ENCODE measurements around the gene SLC7A5. TPM values are rescaled to one million over a fixed set of nuclear protein-coding genes. Genes with fewer than 3 reads are reported as not detected.

Gene SLC7A5
- total and polyA plus RNA-seq, 2 of the 13 experiments (the other 11 are each of a cell fraction or from before 2014, with no cell fraction given) = 79.6 to 155 TPM

- TF ChIP-seq, protein P1, sequence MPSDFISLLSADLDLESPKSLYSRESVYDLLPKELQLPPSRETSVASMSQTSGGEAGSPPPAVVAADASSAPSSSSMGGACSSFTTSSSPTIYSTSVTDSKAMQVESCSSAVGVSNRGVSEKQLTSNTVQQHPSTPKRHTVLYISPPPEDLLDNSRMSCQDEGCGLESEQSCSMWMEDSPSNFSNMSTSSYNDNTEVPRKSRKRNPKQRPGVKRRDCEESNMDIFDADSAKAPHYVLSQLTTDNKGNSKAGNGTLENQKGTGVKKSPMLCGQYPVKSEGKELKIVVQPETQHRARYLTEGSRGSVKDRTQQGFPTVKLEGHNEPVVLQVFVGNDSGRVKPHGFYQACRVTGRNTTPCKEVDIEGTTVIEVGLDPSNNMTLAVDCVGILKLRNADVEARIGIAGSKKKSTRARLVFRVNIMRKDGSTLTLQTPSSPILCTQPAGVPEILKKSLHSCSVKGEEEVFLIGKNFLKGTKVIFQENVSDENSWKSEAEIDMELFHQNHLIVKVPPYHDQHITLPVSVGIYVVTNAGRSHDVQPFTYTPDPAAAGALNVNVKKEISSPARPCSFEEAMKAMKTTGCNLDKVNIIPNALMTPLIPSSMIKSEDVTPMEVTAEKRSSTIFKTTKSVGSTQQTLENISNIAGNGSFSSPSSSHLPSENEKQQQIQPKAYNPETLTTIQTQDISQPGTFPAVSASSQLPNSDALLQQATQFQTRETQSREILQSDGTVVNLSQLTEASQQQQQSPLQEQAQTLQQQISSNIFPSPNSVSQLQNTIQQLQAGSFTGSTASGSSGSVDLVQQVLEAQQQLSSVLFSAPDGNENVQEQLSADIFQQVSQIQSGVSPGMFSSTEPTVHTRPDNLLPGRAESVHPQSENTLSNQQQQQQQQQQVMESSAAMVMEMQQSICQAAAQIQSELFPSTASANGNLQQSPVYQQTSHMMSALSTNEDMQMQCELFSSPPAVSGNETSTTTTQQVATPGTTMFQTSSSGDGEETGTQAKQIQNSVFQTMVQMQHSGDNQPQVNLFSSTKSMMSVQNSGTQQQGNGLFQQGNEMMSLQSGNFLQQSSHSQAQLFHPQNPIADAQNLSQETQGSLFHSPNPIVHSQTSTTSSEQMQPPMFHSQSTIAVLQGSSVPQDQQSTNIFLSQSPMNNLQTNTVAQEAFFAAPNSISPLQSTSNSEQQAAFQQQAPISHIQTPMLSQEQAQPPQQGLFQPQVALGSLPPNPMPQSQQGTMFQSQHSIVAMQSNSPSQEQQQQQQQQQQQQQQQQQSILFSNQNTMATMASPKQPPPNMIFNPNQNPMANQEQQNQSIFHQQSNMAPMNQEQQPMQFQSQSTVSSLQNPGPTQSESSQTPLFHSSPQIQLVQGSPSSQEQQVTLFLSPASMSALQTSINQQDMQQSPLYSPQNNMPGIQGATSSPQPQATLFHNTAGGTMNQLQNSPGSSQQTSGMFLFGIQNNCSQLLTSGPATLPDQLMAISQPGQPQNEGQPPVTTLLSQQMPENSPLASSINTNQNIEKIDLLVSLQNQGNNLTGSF (CRISPR knock-in tag; IDR thresholded peaks at IDR 0.05) = 0 out of 2 replicates have a peak, but pooled peaks have one; percentile 43
- peak; percentile 80; the same call in 1 of the 2 replicates for TF ChIP-seq ZNF331 (CRISPR knock-in tag; IDR thresholded peaks at IDR 0.05)
- TF ChIP-seq, protein P2, sequence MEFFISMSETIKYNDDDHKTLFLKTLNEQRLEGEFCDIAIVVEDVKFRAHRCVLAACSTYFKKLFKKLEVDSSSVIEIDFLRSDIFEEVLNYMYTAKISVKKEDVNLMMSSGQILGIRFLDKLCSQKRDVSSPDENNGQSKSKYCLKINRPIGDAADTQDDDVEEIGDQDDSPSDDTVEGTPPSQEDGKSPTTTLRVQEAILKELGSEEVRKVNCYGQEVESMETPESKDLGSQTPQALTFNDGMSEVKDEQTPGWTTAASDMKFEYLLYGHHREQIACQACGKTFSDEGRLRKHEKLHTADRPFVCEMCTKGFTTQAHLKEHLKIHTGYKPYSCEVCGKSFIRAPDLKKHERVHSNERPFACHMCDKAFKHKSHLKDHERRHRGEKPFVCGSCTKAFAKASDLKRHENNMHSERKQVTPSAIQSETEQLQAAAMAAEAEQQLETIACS (CRISPR knock-in tag; IDR thresholded peaks at IDR 0.05) = no peak
- no peak; the same call in 1 of the 2 replicates for TF ChIP-seq MXD4 (CRISPR knock-in tag; IDR thresholded peaks at IDR 0.05)
- TF ChIP-seq ZNF317 (CRISPR knock-in tag; IDR thresholded peaks at IDR 0.05) = peak; percentile 88; the same call in 1 of the 2 replicates
- no peak for TF ChIP-seq TCF12 (IDR thresholded peaks at IDR 0.05)
- peak; percentile 83 for TF ChIP-seq TCF12 (CRISPR knock-in tag; IDR thresholded peaks at IDR 0.05)
- TF ChIP-seq RCOR2 (CRISPR knock-in tag; IDR thresholded peaks at IDR 0.05) = peak; percentile 68; the same call in 1 of the 2 replicates
- no peak for TF ChIP-seq JUND (CRISPR knock-in tag; IDR thresholded peaks at IDR 0.05)
- TF ChIP-seq RBFOX2 (IDR thresholded peaks at IDR 0.05; ENCODE audit: low read depth, low read length) = peak; percentile 88
- no peak for TF ChIP-seq ZNF780A (CRISPR knock-in tag; IDR thresholded peaks at IDR 0.05)
- TF ChIP-seq ZNF124 (CRISPR knock-in tag; IDR thresholded peaks at IDR 0.05) = peak; percentile 28; the same call in 1 of the 2 replicates
- TF ChIP-seq RFX1 (IDR thresholded peaks at IDR 0.05) = no peak
- TF ChIP-seq MED13 (CRISPR knock-in tag; IDR thresholded peaks at IDR 0.05) = peak; percentile 67; the same call in 1 of the 2 replicates
- TF ChIP-seq, protein P3, sequence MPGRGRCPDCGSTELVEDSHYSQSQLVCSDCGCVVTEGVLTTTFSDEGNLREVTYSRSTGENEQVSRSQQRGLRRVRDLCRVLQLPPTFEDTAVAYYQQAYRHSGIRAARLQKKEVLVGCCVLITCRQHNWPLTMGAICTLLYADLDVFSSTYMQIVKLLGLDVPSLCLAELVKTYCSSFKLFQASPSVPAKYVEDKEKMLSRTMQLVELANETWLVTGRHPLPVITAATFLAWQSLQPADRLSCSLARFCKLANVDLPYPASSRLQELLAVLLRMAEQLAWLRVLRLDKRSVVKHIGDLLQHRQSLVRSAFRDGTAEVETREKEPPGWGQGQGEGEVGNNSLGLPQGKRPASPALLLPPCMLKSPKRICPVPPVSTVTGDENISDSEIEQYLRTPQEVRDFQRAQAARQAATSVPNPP (CRISPR knock-in tag; IDR thresholded peaks at IDR 0.05) = no peak
- TF ChIP-seq MAFG (CRISPR knock-in tag; IDR thresholded peaks at IDR 0.05) = no peak
- no peak for TF ChIP-seq GPBP1L1 (CRISPR knock-in tag; IDR thresholded peaks at IDR 0.05)
- TF ChIP-seq CREBL2 (CRISPR knock-in tag; IDR thresholded peaks at IDR 0.05; ENCODE audit: borderline replicate concordance) = no peak; the same call in 1 of the 2 replicates
- TF ChIP-seq SNAPC2 (CRISPR knock-in tag; IDR thresholded peaks at IDR 0.05) = no peak
- TF ChIP-seq ZNF775 (CRISPR knock-in tag; IDR thresholded peaks at IDR 0.05; ENCODE audit: borderline replicate concordance) = no peak
- TF ChIP-seq SP5 (CRISPR knock-in tag; IDR thresholded peaks at IDR 0.05; ENCODE audit: borderline replicate concordance, low read depth) = 0 out of 2 replicates have a peak, but pooled peaks have one; percentile 16
Measured at GRCh38 chr16:87855852-87856715, 13.2 kb downstream of the SLC7A5 start (continued).
